ENCODE measurements around the gene PRKD2.
A peak's percentile ranks its signal among the peaks of the same experiment; 100 is the strongest.

PRKD2 gene

DNA sequence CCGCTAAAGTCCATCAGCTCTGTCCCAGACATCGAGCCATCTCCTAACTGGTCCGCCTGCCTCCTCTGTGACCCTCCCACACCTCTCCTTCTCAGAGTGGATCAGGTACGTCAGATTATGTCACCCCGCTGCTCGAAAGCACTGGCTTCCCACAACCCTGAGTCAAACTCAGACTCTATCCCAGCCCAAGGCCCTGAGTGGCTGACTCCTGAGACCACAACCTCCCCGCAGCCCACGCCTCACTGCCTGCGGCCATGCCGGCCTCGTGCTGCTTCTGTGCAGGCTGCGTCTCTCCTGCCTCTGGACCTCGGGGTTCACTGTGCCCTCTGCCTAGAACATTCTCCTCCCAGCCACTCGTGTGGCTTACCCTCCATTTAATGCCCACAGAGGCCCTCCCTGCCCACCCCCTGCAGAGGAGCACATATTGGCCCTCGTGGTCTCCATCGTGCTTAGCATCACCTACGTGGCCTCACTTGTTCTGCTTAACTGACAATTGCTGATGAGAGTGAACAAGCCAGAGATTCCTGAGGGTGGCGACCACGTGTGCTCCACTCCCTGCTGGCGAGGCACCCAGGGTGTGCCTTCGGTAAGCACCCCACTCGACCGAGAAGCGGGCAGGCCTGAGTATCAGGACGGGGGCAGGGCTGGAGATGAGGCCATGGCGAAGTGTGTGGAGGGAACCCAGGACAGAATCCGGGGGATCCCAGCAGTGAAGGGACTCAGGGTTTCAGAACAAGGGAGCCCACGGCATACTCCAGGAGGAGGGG, 15.4 kb upstream of the PRKD2 start:
- no peak overlapping the region for H3K4me3 ChIP-seq (ENCODE audit: low read depth, low read length)
- DNase-seq (ENCODE audit: low read depth) = no peak
- TF ChIP-seq, protein P1, sequence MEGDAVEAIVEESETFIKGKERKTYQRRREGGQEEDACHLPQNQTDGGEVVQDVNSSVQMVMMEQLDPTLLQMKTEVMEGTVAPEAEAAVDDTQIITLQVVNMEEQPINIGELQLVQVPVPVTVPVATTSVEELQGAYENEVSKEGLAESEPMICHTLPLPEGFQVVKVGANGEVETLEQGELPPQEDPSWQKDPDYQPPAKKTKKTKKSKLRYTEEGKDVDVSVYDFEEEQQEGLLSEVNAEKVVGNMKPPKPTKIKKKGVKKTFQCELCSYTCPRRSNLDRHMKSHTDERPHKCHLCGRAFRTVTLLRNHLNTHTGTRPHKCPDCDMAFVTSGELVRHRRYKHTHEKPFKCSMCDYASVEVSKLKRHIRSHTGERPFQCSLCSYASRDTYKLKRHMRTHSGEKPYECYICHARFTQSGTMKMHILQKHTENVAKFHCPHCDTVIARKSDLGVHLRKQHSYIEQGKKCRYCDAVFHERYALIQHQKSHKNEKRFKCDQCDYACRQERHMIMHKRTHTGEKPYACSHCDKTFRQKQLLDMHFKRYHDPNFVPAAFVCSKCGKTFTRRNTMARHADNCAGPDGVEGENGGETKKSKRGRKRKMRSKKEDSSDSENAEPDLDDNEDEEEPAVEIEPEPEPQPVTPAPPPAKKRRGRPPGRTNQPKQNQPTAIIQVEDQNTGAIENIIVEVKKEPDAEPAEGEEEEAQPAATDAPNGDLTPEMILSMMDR (conservative IDR thresholded peaks at IDR 0.05; ENCODE audit: low read depth, low read length) = no peak

DNA sequence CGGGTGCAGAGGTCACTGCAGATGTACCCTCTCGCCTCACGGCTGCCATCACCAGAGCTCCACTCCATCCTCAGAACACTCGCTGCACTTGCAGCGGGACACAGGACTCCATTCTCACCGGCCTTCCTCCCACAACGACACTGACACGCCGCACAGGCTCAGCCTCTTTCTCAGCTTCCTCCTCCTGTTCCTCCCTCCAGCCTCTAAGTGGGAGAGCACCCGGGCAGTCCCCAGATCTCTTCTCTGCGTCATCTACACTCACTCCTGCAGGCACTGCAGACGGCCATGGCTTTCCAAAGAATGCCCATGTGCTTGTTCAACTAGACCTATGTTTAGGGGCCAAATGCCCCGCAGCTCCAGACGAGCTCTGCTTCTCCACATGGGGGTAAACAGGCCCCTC, 14.7 kb upstream of the PRKD2 start:
- no peak for DNase-seq (ENCODE audit: low read depth)
- TF ChIP-seq, protein P1 (conservative IDR thresholded peaks at IDR 0.05; ENCODE audit: low read depth, low read length) = no peak
- H3K4me3 ChIP-seq (ENCODE audit: low read depth, low read length) = no peak overlapping the region

DNA sequence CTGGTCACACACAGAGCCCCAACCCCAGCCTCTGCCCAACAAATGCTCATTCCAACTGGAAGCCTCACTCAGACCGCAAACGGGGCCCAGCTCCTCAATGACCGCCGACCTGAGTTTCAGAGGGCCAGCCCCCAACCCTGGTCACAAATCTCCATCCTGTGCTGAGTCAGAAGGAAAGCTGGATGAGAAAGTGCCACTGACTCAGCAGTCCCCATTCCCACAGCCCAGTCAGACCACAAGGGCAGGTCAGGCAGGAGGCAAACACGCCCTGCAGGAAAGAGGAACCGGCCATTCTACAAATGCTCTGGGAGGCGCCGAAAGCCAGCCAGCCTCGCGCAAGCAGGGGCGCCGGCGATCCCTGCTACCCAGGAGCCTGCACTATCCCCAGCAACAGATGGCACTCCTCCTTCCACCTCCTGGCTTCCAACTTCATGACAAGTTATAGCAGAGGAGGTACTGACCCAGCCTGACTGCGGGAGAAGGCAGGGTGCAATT, 14.1 kb upstream of the PRKD2 start:
- TF ChIP-seq, protein P1 (conservative IDR thresholded peaks at IDR 0.05; ENCODE audit: low read depth, low read length) = no peak
- no peak overlapping the region for H3K4me3 ChIP-seq (ENCODE audit: low read depth, low read length)
- DNase-seq (ENCODE audit: low read depth) = peak; percentile 93

DNA sequence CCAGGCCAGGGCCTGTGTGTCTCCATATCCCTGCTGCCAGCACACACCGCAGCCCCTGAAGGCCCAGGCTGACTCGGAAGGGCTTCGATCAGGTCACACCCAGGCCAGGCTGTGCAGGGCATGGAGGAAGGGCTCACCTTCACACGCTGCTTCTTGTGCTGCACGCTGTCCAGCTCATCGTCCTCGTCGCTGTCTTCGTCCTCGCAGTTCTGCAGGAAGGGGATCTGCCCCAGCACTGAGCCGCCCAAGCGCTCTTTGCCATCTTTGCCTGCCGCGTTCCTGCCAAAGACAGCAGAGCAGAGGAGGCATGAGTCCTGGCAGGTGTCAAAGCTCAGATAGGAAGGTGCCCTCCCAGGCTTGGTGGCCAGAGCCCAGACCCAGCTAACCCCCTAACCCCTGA, 13.7 kb upstream of the PRKD2 start:
- no peak for DNase-seq (ENCODE audit: low read depth)
- TF ChIP-seq, protein P1 (conservative IDR thresholded peaks at IDR 0.05; ENCODE audit: low read depth, low read length) = no peak
- H3K4me3 ChIP-seq (ENCODE audit: low read depth, low read length) = no peak overlapping the region

DNA sequence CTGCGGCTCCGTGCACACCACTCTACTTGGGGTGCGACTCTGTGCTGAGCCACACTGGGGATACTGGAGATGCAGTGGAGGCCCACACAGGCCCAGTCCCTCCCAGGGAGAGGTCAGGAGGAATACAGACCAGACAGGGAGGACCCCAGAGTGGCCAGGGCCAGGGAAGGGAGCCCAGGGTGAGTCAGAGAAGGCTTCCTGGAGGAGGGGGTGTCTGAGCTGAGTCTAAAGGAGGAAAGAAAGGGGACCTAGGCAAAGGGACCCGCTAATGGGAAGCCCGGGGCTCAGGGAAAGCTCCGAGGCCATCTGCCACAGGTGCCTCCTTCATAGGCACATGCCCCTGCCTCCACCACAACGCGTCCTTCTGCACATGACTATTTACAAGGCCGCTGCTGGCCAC, 13.3 kb upstream of the PRKD2 start:
- DNase-seq (ENCODE audit: low read depth) = no peak
- H3K4me3 ChIP-seq (ENCODE audit: low read depth, low read length) = no peak overlapping the region
- TF ChIP-seq, protein P1 (conservative IDR thresholded peaks at IDR 0.05; ENCODE audit: low read depth, low read length) = no peak

DNA sequence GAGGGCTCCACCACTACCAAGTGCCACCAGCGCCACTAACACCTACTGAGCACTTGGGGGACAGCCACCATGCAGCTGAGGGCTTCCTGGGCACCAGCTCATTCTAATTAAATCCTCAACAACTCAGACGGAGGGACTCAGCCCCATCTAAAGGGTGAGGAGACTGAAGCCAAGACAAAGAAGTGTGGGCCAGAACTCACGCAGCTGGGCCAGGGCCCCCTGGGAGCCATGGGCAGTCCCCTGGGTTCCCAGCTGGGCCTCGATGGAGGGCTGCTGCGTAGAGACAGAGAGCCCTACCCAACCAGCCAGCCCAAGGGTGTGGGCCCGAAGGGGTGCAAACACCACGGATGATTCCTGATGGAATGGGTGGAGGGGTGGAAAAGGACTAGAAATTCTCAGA, 12.8 kb upstream of the PRKD2 start:
- DNase-seq (ENCODE audit: low read depth) = no peak
- no peak overlapping the region for H3K4me3 ChIP-seq (ENCODE audit: low read depth, low read length)
- TF ChIP-seq, protein P1 (conservative IDR thresholded peaks at IDR 0.05; ENCODE audit: low read depth, low read length) = no peak

Measured in choroid plexus epithelial cell (primary cell).